HepG2 (cell line): ENCODE measurements around the gene ZNF419. TPM values are rescaled to one million over a fixed set of nuclear protein-coding genes. Genes with fewer than 3 reads are reported as not detected.

Experiments
- GPN1 ChIP-seq: sonication (generic); formaldehyde crosslinking; IDR thresholded peaks from 2 replicates; pipeline ENCODE4 v1.5.1; 2020; ENCODE audit warnings: missing genetic modification reagents, borderline replicate concordance
- PITX1 ChIP-seq: sonication (generic); formaldehyde crosslinking; IDR thresholded peaks from 2 replicates; pipeline ENCODE4 v1.5.1; 2020; ENCODE audit warnings: mild to moderate bottlenecking, missing genetic modification reagents
- POLR2G ChIP-seq: fragments of 200-400 bp; formaldehyde crosslinking; IDR thresholded peaks from 2 replicates; pipeline ENCODE4 v1.6.1; 2018; ENCODE audit warnings: mild to moderate bottlenecking, low read depth, low read length, moderate library complexity
- ZBTB7A ChIP-seq: sonication (generic); formaldehyde crosslinking; IDR thresholded peaks from 2 replicates; pipeline ENCODE4 v1.8.0; 2022; ENCODE audit warnings: mild to moderate bottlenecking, missing genetic modification reagents
- ZNF138 ChIP-seq: sonication (generic); formaldehyde crosslinking; IDR thresholded peaks from 2 replicates; pipeline ENCODE4 v1.5.0; 2020; ENCODE audit warnings: mild to moderate bottlenecking, low read depth, missing genetic modification reagents
- ZNF142 ChIP-seq: sonication (generic); formaldehyde crosslinking; IDR thresholded peaks from 2 replicates; pipeline ENCODE4 v1.4.0; 2020; ENCODE audit warnings: missing genetic modification reagents
- ZNF350 ChIP-seq: sonication (generic); formaldehyde crosslinking; IDR thresholded peaks from 2 replicates; pipeline ENCODE4 v1.4.0; 2020; ENCODE audit warnings: mild to moderate bottlenecking, low read depth, missing genetic modification reagents, borderline replicate concordance
- ZNF720 ChIP-seq: sonication (generic); formaldehyde crosslinking; IDR thresholded peaks from 2 replicates; pipeline ENCODE4 v1.4.0; 2020; ENCODE audit warnings: missing genetic modification reagents
- polyA plus RNA-seq, 8 experiments: library from polyadenylated mRNA; depleted of rRNA in 3 of 8; stranded (reverse) in 7 of 8; unstranded in 1 of 8; fragments of >200 nt; fragmentation: Illumina TruSeq in 4 of 8; extraction: Trizol in 4 of 8; gene quantifications; 2 replicates each; pipeline versions ENCODE4 v1.2.1 to v1.2.3, GENCODE V29; 2011 to 2016; ENCODE audit warnings: low read depth in 4 of 8, missing spikeins in 1 of 8, mixed read lengths in 1 of 8; ENCODE audit not compliant: insufficient read depth in 1 of 8
- total RNA-seq, 5 experiments: library from RNA; depleted of rRNA; stranded (reverse); fragments of >200 nt; fragmentation: Illumina TruSeq; extraction: Trizol; gene quantifications; 2 replicates each; pipeline ENCODE4 v1.2.3, GENCODE V29; 2016; ENCODE audit warnings: low read depth in 1 of 5
- TF ChIP-seq, protein P1 (sequence below): IDR thresholded peaks from 2 replicates; pipeline ENCODE4 v1.6.1; 2016; ENCODE audit warnings: low read depth
- TF ChIP-seq, protein P2 (sequence below): sonication (generic); formaldehyde crosslinking; IDR thresholded peaks from 2 replicates; pipeline ENCODE4 v1.5.1; 2020; ENCODE audit warnings: mild to moderate bottlenecking, missing genetic modification reagents, moderate library complexity
- TF ChIP-seq, protein P3 (sequence below): sonication (generic); formaldehyde crosslinking; IDR thresholded peaks from 2 replicates; pipeline ENCODE4 v1.4.0; 2020; ENCODE audit warnings: missing genetic modification reagents

Gene ZNF419
- total and polyA plus RNA-seq, 2 of the 13 experiments (the other 11 are each of a cell fraction or from before 2014, with no cell fraction given), result 8.5 to 8.8 TPM

GRCh38 chr19:57477191-57478008 is 10.2 kb upstream of the ZNF419 start, which contains the start of gene ZNF772 (continued):
- TF ChIP-seq ZNF142 (CRISPR knock-in tag) (0 out of 2 replicates have a peak, but pooled peaks have one; percentile 28), ZNF350 (CRISPR knock-in tag) (peak; percentile 79), ZNF138 (CRISPR knock-in tag) (no peak), ZNF720 (CRISPR knock-in tag) (no peak), PITX1 (CRISPR knock-in tag) (0 out of 2 replicates have a peak, but pooled peaks have one; percentile 73), GPN1 (CRISPR knock-in tag) (no peak), ZBTB7A (CRISPR knock-in tag) (peak; percentile 37; the same call in 1 of the 2 replicates), POLR2G (peak; percentile 79)
- TF ChIP-seq, protein P1, sequence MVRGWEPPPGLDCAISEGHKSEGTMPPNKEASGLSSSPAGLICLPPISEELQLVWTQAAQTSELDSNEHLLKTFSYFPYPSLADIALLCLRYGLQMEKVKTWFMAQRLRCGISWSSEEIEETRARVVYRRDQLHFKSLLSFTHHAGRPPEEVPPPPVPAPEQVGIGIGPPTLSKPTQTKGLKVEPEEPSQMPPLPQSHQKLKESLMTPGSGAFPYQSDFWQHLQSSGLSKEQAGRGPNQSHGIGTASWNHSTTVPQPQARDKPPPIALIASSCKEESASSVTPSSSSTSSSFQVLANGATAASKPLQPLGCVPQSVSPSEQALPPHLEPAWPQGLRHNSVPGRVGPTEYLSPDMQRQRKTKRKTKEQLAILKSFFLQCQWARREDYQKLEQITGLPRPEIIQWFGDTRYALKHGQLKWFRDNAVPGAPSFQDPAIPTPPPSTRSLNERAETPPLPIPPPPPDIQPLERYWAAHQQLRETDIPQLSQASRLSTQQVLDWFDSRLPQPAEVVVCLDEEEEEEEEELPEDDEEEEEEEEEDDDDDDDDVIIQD (CRISPR knock-in tag), result 0 out of 2 replicates have a peak, but pooled peaks have one; percentile 16
- TF ChIP-seq, protein P2, sequence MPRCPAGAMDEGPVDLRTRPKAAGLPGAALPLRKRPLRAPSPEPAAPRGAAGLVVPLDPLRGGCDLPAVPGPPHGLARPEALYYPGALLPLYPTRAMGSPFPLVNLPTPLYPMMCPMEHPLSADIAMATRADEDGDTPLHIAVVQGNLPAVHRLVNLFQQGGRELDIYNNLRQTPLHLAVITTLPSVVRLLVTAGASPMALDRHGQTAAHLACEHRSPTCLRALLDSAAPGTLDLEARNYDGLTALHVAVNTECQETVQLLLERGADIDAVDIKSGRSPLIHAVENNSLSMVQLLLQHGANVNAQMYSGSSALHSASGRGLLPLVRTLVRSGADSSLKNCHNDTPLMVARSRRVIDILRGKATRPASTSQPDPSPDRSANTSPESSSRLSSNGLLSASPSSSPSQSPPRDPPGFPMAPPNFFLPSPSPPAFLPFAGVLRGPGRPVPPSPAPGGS (CRISPR knock-in tag), result peak; percentile 54; the same call in 1 of the 2 replicates
- TF ChIP-seq, protein P3, sequence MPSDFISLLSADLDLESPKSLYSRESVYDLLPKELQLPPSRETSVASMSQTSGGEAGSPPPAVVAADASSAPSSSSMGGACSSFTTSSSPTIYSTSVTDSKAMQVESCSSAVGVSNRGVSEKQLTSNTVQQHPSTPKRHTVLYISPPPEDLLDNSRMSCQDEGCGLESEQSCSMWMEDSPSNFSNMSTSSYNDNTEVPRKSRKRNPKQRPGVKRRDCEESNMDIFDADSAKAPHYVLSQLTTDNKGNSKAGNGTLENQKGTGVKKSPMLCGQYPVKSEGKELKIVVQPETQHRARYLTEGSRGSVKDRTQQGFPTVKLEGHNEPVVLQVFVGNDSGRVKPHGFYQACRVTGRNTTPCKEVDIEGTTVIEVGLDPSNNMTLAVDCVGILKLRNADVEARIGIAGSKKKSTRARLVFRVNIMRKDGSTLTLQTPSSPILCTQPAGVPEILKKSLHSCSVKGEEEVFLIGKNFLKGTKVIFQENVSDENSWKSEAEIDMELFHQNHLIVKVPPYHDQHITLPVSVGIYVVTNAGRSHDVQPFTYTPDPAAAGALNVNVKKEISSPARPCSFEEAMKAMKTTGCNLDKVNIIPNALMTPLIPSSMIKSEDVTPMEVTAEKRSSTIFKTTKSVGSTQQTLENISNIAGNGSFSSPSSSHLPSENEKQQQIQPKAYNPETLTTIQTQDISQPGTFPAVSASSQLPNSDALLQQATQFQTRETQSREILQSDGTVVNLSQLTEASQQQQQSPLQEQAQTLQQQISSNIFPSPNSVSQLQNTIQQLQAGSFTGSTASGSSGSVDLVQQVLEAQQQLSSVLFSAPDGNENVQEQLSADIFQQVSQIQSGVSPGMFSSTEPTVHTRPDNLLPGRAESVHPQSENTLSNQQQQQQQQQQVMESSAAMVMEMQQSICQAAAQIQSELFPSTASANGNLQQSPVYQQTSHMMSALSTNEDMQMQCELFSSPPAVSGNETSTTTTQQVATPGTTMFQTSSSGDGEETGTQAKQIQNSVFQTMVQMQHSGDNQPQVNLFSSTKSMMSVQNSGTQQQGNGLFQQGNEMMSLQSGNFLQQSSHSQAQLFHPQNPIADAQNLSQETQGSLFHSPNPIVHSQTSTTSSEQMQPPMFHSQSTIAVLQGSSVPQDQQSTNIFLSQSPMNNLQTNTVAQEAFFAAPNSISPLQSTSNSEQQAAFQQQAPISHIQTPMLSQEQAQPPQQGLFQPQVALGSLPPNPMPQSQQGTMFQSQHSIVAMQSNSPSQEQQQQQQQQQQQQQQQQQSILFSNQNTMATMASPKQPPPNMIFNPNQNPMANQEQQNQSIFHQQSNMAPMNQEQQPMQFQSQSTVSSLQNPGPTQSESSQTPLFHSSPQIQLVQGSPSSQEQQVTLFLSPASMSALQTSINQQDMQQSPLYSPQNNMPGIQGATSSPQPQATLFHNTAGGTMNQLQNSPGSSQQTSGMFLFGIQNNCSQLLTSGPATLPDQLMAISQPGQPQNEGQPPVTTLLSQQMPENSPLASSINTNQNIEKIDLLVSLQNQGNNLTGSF, result no peak
